Neural crest cell (in vitro differentiated cells): ENCODE data around the gene CCDC88B. TPM values are rescaled to one million over a fixed set of nuclear protein-coding genes. Genes with fewer than 3 reads are reported as not detected.

Source experiments
- DNase-seq: peaks from one replicate; pipeline ENCODE4 v3.0.0; 2021; ENCODE audit warnings: low read depth, mixed read lengths, low spot score
- H3K27ac Mint-ChIP-seq: one replicate; pipeline ENCODE4 v1.8.0; 2021; ENCODE audit warnings: mild to moderate bottlenecking, mixed read lengths; ENCODE audit not compliant: unreplicated experiment
- H3K27me3 Mint-ChIP-seq: 2 replicates; pipeline ENCODE4 v1.8.0; 2021; ENCODE audit warnings: low read depth, mild to moderate bottlenecking, mixed read lengths
- H3K36me3 Mint-ChIP-seq: 2 replicates; pipeline ENCODE4 v1.8.0; 2021; ENCODE audit warnings: low read depth, mild to moderate bottlenecking, mixed read lengths
- H3K4me1 Mint-ChIP-seq: 2 replicates; pipeline ENCODE4 v1.8.0; 2021; ENCODE audit warnings: mixed read lengths
- H3K4me3 Mint-ChIP-seq: one replicate; pipeline ENCODE4 v1.8.0; 2021; ENCODE audit warnings: mild to moderate bottlenecking, mixed read lengths
- H3K9me3 Mint-ChIP-seq: 2 replicates; pipeline ENCODE4 v1.8.0; 2021; ENCODE audit warnings: mixed read lengths
- CTCF ChIP-seq: fragments of 200-600 bp; sonication (generic); conservative IDR thresholded peaks from 2 replicates; pipeline ENCODE4 v1.5.0; 2021; ENCODE audit warnings: antibody characterized with exemption, mild to moderate bottlenecking
- total RNA-seq: library from RNA; stranded (reverse); gene quantifications from 2 replicates; pipeline ENCODE4 v1.2.1, GENCODE V29; 2021

The CCDC88B gene
- total RNA-seq, 1 donor from 2014 or later: 1.1 TPM

- TF ChIP-seq CTCF: no peak
- Mint-ChIP-seq H3K4me1 (peaks cover 5% of the 10 kb centered on the region), H3K36me3 (no peaks in the 10 kb centered on the region), H3K4me3 (no peak overlapping the region), H3K27ac (no peak overlapping the region), H3K27me3 (no peaks in the 10 kb centered on the region), H3K9me3 (no peaks in the 10 kb centered on the region)
- no peak for DNase-seq
These were observed 6.4 kb upstream of the CCDC88B start for GRCh38 chr11:64333556-64333955.

- H3K27ac Mint-ChIP-seq: no peak overlapping the region
- H3K4me3 Mint-ChIP-seq: no peak overlapping the region
- H3K9me3 Mint-ChIP-seq: no peaks in the 10 kb centered on the region
- H3K36me3 Mint-ChIP-seq: no peaks in the 10 kb centered on the region
- peaks cover 9% of the 10 kb centered on the region for H3K4me1 Mint-ChIP-seq
- peaks cover 4% of the 10 kb centered on the region for H3K27me3 Mint-ChIP-seq
- no peak for DNase-seq
- no peak for TF ChIP-seq CTCF
These were observed 5.0 kb upstream of the CCDC88B start for GRCh38 chr11:64334764-64335735.

GRCh38 chr11:64337538-64338249 lies 2.3 kb upstream of the CCDC88B start:
- Mint-ChIP-seq H3K9me3 (no peaks in the 10 kb centered on the region), H3K27me3 (peaks cover 6% of the 10 kb centered on the region), H3K4me3 (no peak overlapping the region), H3K4me1 (peaks cover 12% of the 10 kb centered on the region), H3K27ac (no peak overlapping the region), H3K36me3 (no peaks in the 10 kb centered on the region)
- TF ChIP-seq CTCF: no peak
- no peak for DNase-seq

DNA sequence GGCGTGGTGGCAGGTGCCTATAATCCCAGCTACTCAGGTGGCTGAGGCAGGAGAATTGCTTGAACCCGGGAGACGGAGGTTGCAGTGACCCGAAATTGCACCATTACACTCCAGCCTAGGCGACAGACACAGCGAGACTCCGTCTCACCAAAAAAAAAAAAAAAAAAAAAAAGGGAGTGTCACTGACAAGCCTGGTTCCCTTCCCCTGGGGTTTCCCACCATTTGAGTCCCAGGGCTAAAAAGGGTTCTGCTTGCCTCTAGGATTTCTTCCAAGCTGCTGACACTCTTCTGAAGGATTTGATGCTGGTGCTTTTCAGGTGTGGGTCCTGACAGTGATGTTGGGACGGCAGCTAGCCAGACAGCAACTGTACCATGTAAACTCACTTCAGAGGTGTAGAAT lies 1.3 kb upstream of the CCDC88B start:
- TF ChIP-seq CTCF: no peak
- Mint-ChIP-seq H3K27ac (no peak overlapping the region), H3K4me3 (no peak overlapping the region), H3K36me3 (no peaks in the 10 kb centered on the region), H3K27me3 (peaks cover 6% of the 10 kb centered on the region), H3K9me3 (no peaks in the 10 kb centered on the region), H3K4me1 (peaks cover 12% of the 10 kb centered on the region)
- no peak for DNase-seq

DNA sequence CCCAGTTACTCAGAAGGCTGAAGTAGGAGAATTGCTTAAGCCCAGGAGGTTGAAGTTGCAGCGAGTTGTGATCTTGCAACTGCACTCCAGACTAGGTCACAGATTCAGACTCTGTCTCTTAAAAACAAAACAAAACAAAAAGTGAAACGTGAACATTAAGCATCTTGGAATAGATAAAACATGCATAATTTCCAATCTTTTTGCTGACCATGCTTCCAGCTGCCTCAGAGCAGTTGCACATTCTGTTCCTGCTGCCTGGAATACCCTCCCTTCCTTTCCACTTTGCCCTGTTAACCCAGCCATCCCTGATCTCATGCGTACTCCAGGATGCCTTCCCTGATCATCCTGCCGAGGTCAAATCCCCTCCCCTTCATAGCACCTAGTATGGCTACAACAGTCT lies 718 bp upstream of the CCDC88B start:
- Mint-ChIP-seq H3K4me1 (peaks cover 12% of the 10 kb centered on the region), H3K27ac (no peak overlapping the region), H3K27me3 (peaks cover 6% of the 10 kb centered on the region), H3K9me3 (no peaks in the 10 kb centered on the region), H3K36me3 (no peaks in the 10 kb centered on the region), H3K4me3 (no peak overlapping the region)
- no peak for TF ChIP-seq CTCF
- DNase-seq: no peak
